22Rv1 (cell line): Measurements from ENCODE around the gene DHRS1.

Experiments used
- H3K27ac ChIP-seq: fragments of 450-650 bp; 2 replicates; pipeline ENCODE4 v1.5.1; 2017
- ZFX ChIP-seq: fragments of 450-650 bp; IDR thresholded peaks from 2 replicates; pipeline ENCODE4 v1.6.1; 2017; ENCODE audit warnings: antibody characterized with exemption, borderline replicate concordance
- TF ChIP-seq, protein P1 (sequence below): fragments of 450-650 bp; IDR thresholded peaks from 2 replicates; pipeline ENCODE4 v1.5.1; 2017; ENCODE audit warnings: mild to moderate bottlenecking

DHRS1 gene

GRCh38 chr14:24273422-24273998, 26.1 kb downstream of the DHRS1 start:
- H3K27ac ChIP-seq: peak overlapping the region; percentile 10; the same call in 1 of the 2 replicates

GRCh38 chr14:24272467-24272866, 27.1 kb downstream of the DHRS1 start:
- no peak for TF ChIP-seq ZFX
- TF ChIP-seq, protein P1, sequence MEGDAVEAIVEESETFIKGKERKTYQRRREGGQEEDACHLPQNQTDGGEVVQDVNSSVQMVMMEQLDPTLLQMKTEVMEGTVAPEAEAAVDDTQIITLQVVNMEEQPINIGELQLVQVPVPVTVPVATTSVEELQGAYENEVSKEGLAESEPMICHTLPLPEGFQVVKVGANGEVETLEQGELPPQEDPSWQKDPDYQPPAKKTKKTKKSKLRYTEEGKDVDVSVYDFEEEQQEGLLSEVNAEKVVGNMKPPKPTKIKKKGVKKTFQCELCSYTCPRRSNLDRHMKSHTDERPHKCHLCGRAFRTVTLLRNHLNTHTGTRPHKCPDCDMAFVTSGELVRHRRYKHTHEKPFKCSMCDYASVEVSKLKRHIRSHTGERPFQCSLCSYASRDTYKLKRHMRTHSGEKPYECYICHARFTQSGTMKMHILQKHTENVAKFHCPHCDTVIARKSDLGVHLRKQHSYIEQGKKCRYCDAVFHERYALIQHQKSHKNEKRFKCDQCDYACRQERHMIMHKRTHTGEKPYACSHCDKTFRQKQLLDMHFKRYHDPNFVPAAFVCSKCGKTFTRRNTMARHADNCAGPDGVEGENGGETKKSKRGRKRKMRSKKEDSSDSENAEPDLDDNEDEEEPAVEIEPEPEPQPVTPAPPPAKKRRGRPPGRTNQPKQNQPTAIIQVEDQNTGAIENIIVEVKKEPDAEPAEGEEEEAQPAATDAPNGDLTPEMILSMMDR: no peak
- H3K27ac ChIP-seq: no peak overlapping the region

More at GRCh38 chr14:24273422-24273998, 26.1 kb downstream of the DHRS1 start:
- TF ChIP-seq ZFX: no peak
- TF ChIP-seq, protein P1: peak; percentile 22; the same call in 1 of the 2 replicates

DNA sequence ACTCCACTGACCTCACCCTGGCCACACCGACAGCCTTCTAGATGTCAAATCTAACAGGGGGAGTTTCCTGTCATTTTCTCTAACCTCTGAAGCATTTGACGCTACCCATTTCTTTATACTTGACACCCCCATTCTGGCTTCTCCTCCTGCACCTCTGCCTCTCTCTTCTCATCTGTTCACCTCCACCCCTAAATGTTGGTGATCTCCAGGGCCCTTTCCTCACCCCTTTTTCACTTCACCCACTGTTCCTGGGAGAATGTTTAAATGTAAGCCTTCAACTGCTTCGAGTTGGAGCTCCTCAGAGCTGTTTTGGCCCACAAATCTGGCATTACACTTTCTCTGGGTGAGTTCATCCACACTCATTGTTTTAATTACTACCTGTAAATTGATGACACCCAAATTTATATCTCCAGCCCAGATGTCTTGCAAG, 27.7 kb downstream of the DHRS1 start:
- no peak for TF ChIP-seq ZFX
- TF ChIP-seq, protein P1: no peak
- peak overlapping the region; percentile 91 for H3K27ac ChIP-seq

- peak within 1 kb of the TSS; percentile 91 for H3K27ac ChIP-seq
- TF ChIP-seq, protein P1: peak; percentile 86
- no peak for TF ChIP-seq ZFX
Measured at GRCh38 chr14:24271134-24271833, 28.3 kb downstream of the DHRS1 start, which contains the start of gene RABGGTA. RABGGTA (minus strand) TSS chr14:24271597; CDS start chr14:24271115, 482 bp downstream.

GRCh38 chr14:24270537-24271133, 28.9 kb downstream of the DHRS1 start:
- TF ChIP-seq, protein P1: no peak
- no peak for TF ChIP-seq ZFX
- peak overlapping the region; percentile 91 for H3K27ac ChIP-seq

- no peak for TF ChIP-seq ZFX
- TF ChIP-seq, protein P1: no peak
Measured at GRCh38 chr14:24269910-24270536, 29.6 kb downstream of the DHRS1 start.

More at GRCh38 chr14:24269910-24270536, 29.6 kb downstream of the DHRS1 start:
- no peak overlapping the region for H3K27ac ChIP-seq
